Measurements from ENCODE around the gene GLI3. TPM values are rescaled to one million over a fixed set of nuclear protein-coding genes. Genes with fewer than 3 reads are reported as not detected.

GLI3 gene
- total RNA-seq, 2 experiments from 2014 or later: 0.28 to 0.36 TPM

DNA sequence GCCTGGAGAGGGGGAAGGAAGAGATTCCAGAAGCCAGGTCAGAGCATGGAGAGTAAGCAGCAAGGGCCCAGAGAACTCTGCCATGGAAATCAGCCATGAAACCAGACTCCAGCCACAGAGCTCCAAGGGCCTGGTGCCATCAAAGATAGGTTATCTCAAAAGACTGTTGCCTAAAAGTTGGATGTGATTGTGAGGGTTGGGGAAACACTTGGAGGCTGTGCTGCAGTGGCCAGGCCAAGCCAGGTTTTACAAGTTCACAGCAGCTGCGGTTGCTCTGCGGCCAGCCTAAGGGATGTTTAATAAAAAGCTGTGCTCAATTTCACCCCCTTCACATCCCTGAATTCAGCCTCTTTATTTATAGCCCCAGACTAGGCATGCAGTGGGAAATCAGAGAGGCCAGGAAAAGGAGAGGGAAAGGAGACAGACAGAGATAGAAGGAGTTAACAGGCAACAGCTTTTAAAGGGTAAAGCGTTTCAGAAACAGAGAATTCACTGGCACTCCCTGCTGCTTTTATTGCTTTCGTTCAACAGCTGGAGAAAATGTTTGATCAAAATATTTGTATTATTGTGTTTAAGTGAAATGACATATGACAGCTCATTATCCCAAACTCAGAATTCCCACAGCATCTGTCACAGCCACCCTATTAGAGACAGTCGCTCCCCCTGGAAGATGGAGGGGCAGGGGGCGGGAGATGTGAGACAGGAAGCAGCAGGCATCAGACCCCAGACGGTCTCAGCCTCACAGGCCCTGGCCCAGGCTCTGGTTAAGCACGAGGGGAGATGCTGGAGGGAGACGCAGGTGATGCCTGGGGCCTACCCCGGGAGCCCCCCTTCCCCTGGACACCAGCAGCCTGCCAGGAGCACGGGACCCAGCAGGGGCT, 140.1 kb downstream of the GLI3 start:
- H3K27ac Mint-ChIP-seq: no peak overlapping the region
- Histone ChIP-seq H3K27me3 (ENCODE audit: control insufficient read depth in 1 of 2, insufficient read depth in 2 of 2, low read length in 2 of 2) (peaks cover 0 to 2% of the 10 kb centered on the region in 2 experiments), H3K36me3 (ENCODE audit: insufficient read depth, low read length) (no peaks in the 10 kb centered on the region), H3K4me1 (ENCODE audit: insufficient read depth, low read length) (no peaks in the 10 kb centered on the region), H3K9me3 (ENCODE audit: control insufficient read depth in 1 of 2, insufficient read depth in 1 of 2, low read length in 2 of 2) (no peaks in the 10 kb centered on the region), H3K4me3 (ENCODE audit: low read length) (no peak overlapping the region), H3K27ac (ENCODE audit: low read depth in 1 of 2, low read length in 2 of 2) (no peak overlapping the region)
- H3K27me3 Mint-ChIP-seq: peaks cover 4% of the 10 kb centered on the region
- ChIA-PET POLR2A (no interaction called here), CTCF (no interaction called here)
- H3K4me1 Mint-ChIP-seq (ENCODE audit: low read depth): no peaks in the 10 kb centered on the region
- no peak overlapping the region for H3K4me3 Mint-ChIP-seq
- intact Hi-C loops (cut with DNase I, micrococcal nuclease): no loop called here
- TF ChIP-seq, protein P1, sequence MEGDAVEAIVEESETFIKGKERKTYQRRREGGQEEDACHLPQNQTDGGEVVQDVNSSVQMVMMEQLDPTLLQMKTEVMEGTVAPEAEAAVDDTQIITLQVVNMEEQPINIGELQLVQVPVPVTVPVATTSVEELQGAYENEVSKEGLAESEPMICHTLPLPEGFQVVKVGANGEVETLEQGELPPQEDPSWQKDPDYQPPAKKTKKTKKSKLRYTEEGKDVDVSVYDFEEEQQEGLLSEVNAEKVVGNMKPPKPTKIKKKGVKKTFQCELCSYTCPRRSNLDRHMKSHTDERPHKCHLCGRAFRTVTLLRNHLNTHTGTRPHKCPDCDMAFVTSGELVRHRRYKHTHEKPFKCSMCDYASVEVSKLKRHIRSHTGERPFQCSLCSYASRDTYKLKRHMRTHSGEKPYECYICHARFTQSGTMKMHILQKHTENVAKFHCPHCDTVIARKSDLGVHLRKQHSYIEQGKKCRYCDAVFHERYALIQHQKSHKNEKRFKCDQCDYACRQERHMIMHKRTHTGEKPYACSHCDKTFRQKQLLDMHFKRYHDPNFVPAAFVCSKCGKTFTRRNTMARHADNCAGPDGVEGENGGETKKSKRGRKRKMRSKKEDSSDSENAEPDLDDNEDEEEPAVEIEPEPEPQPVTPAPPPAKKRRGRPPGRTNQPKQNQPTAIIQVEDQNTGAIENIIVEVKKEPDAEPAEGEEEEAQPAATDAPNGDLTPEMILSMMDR (IDR thresholded peaks at IDR 0.05): no peak
- no peaks in the 10 kb centered on the region for H3K36me3 Mint-ChIP-seq (ENCODE audit: low read depth)
- no peaks in the 10 kb centered on the region for H3K9me3 Mint-ChIP-seq
- no peak for ATAC-seq (ENCODE audit: poor library complexity)
- no peak for DNase-seq

DNA sequence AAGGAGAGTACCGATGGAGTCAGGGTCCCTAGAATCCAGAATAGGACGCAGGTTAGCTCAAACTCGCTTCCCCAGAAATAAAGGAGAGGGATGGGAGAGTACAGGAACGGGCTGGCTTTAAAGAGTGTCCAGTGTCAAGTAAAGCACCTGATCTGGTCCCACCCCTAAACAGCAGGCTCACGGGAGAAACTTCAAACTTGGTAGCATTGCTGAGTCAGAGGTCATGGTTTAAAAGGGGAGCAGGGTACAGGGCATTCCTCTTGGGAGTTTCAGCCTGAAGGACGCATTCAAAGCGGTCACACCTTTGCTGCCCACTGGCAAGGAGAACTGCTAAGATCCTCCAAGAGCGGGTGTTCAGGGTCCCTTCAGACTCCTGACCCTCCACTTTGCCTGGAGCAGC, 140.7 kb downstream of the GLI3 start:
- TF ChIP-seq, protein P1 (IDR thresholded peaks at IDR 0.05): no peak
- H3K4me3 ChIP-seq (ENCODE audit: low read length): no peak overlapping the region
- H3K9me3 ChIP-seq (ENCODE audit: control insufficient read depth in 1 of 2, insufficient read depth in 1 of 2, low read length in 2 of 2): peaks cover 0 to 3% of the 10 kb centered on the region in 2 experiments
- no peaks in the 10 kb centered on the region for H3K36me3 ChIP-seq (ENCODE audit: insufficient read depth, low read length)
- Mint-ChIP-seq H3K4me1 (ENCODE audit: low read depth) (no peaks in the 10 kb centered on the region), H3K4me3 (no peak overlapping the region), H3K9me3 (no peaks in the 10 kb centered on the region), H3K36me3 (ENCODE audit: low read depth) (no peaks in the 10 kb centered on the region), H3K27me3 (peaks cover 4% of the 10 kb centered on the region), H3K27ac (no peak overlapping the region)
- POLR2A ChIA-PET: no interaction called here
- H3K4me1 ChIP-seq (ENCODE audit: insufficient read depth, low read length): no peaks in the 10 kb centered on the region
- peaks cover 0 to under 1% of the 10 kb centered on the region in 2 experiments for H3K27me3 ChIP-seq (ENCODE audit: control insufficient read depth in 1 of 2, insufficient read depth in 2 of 2, low read length in 2 of 2)
- ATAC-seq (ENCODE audit: poor library complexity) (no peak), DNase-seq (no peak)
- CTCF ChIA-PET: no interaction called here
- intact Hi-C loops (cut with DNase I, micrococcal nuclease): no loop called here
- H3K27ac ChIP-seq (ENCODE audit: low read depth in 1 of 2, low read length in 2 of 2): no peak overlapping the region

DNA sequence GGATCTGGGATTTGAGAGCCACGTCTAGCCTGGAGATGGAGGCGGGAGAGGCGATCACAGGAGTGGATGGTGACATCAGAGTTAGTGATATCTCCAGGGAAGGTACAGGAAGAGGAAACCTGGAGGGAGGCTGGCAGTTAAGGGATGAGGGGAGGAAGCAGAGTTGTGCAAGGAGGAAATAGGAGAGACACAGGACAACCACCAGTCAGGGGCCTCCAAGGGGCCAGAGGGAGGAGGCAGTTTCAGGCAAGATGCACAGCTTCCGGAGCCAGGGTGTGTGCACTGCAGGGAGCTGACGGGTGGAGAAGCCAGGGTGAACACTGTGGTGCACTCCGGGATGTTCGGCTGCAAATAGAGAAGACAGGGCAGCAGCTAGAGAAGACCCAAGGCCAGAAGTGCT, 141.2 kb downstream of the GLI3 start:
- CTCF ChIA-PET: no interaction called here
- H3K4me1 ChIP-seq (ENCODE audit: insufficient read depth, low read length): no peaks in the 10 kb centered on the region
- intact Hi-C loops (cut with DNase I, micrococcal nuclease): no loop called here
- POLR2A ChIA-PET: no interaction called here
- Mint-ChIP-seq H3K4me3 (no peak overlapping the region), H3K9me3 (no peaks in the 10 kb centered on the region), H3K27ac (no peak overlapping the region), H3K27me3 (peaks cover 4% of the 10 kb centered on the region), H3K4me1 (ENCODE audit: low read depth) (no peaks in the 10 kb centered on the region), H3K36me3 (ENCODE audit: low read depth) (no peaks in the 10 kb centered on the region)
- ATAC-seq (ENCODE audit: poor library complexity): no peak
- no peak overlapping the region for H3K27ac ChIP-seq (ENCODE audit: low read depth in 1 of 2, low read length in 2 of 2)
- no peaks in the 10 kb centered on the region for H3K36me3 ChIP-seq (ENCODE audit: insufficient read depth, low read length)
- no peak overlapping the region for H3K4me3 ChIP-seq (ENCODE audit: low read length)
- H3K9me3 ChIP-seq (ENCODE audit: control insufficient read depth in 1 of 2, insufficient read depth in 1 of 2, low read length in 2 of 2): peaks cover 0 to 8% of the 10 kb centered on the region in 2 experiments
- TF ChIP-seq, protein P1 (IDR thresholded peaks at IDR 0.05): no peak
- no peak for DNase-seq
- no peaks in the 10 kb centered on the region for H3K27me3 ChIP-seq (ENCODE audit: control insufficient read depth in 1 of 2, insufficient read depth in 2 of 2, low read length in 2 of 2)
